Inflammatory macrophage treated with lipopolysaccharide for 4 hours (primary cell): ENCODE measurements around the gene GTF3C5.
"Not testable (repeated sequence)": the region's sequence is repeated elsewhere in the genome, so short reads cannot be mapped to it uniquely, and the experiment has no call there.

Source experiments
- DNase-seq: peaks from one replicate; pipeline ENCODE4 v3.0.0-alpha.2; 2020

GTF3C5 gene

DNA sequence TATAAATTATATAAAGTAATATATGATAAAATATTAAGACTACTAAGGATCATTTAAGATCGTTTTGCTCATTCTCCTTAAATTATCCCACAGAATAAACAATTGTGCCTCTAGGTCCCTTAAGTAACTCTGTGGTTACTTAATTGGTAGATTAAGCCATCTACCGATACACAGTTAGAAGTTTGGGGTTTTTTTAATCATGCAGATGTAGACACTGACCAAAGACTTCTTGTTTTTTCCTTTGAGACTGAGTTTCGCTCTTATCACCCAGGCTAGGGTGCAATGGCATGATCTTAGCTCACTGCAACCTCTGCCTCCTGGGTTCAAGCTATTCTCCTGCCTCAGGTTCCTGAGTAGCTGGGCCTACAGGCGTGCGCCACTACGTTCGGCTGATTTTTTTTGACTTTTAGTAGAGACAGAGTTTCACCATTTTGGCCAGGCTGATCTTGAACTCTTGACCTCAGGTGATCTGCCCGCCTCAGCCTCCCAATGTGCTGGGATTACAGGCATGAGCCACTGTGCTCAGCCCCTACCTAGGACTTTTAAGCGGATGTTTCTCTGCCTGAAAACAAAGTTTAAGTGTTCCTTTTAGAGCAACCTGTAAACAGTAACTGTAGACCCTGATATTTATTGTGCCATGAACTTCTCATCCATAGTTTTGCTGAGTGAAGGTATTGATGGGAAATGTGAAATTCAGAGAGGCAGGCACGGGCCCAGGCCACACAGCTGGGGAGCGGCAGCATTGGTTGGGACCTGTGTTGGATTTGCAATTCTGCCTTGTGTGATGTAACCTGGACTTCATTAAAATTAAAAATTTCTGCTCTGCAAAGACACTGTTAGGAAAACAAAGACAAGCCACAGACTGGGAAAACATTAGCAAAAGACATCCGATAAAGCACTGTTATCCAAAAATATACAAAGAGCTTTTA, 42.6 kb downstream of the GTF3C5 start:
- DNase-seq: peak; percentile 24

DNA sequence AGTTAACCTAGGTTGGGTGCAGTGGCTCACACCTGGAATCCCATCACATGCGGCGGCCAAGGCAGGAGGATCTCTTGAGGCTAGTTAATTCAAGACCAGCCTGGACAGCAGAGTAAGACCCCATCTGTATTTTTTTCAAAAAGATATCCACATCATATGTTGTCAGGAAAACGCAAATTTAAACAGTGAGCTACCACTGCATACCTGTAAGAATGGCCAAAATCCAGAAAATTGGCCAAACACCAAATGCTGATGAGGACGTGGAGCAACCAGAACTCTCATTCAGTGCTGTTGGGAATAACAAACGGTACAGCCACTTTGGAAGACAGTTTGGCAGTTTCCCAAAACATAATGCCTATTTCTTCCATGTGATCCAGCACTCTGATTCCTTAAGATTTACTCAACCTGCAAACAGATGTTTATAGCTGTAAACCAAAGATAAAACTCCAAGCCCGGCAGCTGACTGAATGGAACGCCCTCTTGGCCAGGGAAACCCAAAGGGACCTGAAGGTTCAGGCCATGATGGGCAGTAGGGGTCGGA, 43.4 kb downstream of the GTF3C5 start:
- no peak for DNase-seq

DNA sequence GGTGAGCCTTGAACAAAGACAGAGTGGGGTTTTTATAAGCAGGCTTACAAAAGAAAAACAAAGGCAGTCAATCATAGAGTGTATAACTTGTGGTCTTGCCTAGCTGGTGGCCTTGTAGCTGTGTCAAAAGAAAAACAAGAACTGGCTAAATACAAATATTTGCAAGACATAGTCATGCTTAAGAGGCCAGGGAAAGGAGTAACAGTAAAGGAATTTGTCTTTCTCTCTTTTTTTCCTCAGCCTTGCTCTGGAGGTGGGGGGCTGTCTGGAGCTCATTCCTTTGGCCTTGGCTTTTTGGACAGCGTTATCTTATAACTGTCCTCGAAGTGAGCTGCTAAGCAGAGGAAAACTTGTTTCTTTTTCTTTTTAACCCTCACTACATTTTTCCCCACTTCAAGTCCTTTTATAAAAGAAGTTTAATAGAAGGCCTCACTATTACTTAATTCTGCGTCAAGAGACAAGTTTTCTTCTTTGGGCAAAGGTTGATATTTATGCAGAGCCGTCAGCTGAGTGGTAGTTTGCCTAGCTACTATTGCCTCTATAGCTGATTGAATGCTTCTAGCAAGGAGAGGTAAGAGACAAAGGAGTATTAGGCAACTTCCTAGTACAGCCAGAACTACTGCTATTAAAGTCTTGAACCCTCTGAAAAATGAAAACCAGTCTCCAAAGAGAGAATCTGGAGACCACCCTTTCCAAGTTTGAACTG, 45.3 kb downstream of the GTF3C5 start:
- DNase-seq: no peak

DNA sequence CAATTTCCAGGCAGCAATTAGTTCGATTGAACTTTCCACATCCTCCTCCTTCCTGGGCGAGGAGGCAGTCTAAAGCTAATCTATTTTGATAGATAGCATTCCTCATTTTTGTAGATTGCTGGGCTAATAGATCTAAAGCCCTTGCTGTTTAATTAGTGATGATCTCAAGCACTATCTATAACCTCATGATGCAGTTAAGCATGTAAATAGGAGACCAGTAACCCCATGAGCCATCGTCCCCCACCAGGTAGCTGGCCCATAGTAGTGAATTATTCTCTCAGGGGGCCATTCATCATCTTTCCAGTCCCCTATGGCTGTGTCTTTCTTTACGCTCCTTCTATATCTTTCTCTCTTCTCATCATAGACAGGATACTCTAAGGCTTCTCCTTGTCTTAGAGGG, 45.9 kb downstream of the GTF3C5 start:
- no peak for DNase-seq

DNA sequence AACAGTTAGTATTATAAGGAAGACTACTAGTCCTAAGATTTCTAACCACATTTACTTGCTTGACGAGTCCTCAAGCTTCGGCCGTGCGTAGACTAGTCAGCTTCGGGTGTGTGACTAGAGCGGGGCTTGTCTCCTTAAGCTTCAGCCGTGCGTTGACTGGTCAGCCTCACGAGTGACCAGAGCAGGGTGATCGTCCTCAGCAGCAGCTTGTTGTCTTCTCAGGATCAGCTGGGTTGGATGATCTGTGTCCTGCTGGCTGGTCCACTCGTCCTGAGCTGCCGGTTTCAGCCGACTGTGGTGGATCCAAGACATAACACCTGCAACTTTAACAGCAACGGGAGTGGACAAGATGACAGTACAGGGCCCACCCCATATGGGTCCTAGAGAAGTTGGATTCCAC, 47.7 kb downstream of the GTF3C5 start:
- DNase-seq: no peak

DNA sequence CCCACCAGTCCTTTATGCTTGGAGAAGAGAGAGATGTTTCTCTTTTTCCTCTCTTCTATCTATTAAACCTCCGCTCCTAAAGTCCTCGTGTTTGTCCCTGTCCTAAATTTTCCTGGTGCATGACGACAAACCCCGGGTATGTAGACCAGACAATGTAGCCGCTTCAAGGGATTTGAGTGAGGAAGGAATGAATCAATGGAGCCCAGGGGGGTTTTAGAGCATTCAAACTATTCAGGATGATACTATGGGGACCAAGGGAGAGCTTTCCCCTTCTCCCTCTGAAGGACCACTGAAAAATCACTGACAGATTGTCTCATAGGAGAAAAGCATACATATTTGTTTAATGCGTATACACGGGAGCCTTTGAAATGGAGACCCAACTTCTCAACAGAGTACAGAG, 49.4 kb downstream of the GTF3C5 start:
- no peak for DNase-seq

DNA sequence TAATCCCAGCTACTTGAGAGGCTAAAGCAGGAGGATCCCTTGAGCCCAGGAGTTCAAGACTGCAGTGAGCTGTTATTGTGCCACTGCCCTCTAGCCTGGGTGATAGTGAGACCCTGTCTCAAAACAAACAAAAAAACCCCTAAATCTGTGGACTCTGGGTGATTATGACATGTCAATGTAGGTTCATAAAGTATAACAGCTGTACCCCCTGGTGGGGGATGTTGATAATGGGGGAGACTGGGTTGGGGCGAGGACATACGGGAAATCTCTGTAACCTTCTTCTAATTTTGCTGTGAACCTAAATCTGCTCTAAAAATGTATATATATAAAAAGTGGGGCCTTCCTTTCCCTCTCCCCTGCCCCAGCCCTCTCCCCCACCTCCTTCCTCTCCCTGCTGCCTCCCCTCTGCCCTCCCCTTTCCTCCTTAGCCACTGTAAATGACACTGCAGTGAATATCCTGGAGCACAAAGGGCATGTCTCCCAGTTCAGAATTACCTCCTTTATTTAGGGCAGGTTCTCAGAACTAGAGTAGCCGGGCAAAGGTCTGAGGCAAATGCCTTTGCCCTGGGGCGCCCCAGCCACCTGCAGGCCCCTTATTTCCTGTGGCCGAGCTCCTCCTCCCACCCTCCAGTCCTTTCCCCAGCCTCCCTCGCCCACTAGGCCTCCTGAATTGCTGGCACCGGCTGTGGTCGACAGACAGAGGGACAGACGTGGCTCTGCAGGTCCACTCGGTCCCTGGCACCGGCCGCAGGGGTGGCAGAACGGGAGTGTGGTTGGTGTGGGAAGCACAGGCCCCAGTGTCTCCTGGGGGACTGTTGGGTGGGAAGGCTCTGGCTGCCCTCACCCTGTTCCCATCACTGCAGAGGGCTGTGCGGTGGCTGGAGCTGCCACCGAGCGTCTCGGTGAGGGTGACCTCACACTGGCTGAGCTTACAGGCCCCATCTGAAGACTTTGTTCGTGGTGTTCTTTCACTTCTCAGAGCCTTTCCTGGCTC, 50.3 kb downstream of the GTF3C5 start:
- DNase-seq: not testable (repeated sequence)

DNA sequence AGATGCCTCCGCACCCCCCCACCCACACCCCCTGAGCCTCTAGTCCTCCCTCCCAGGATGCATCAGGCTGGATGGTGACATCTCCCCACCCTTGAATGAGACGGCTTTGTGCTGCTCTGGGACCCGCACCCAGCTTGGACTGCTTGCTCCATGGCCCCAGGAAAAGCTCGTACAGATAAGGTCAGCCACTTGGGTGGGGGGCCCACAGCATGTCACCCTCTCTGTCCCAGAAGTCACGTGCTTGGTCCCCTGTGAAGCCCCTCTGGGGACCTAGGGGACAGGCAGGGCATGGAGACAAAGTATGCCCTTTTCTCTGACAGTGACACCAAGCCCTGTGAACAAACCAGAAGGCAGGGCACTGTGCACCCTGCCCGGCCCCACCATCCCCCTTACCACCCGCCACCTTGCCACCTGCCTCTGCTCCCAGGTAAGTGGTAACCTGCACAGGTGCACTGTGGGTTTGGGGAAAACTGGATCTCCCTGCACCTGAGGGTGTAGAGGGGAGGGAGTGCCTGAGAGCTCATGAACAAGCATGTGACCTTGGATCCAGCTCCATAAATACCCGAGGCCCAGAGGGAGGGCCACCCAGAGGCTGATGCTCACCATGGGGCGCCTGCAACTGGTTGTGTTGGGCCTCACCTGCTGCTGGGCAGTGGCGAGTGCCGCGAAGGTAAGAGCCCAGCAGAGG, 51.3 kb downstream of the GTF3C5 start:
- DNase-seq: not testable (repeated sequence)

DNA sequence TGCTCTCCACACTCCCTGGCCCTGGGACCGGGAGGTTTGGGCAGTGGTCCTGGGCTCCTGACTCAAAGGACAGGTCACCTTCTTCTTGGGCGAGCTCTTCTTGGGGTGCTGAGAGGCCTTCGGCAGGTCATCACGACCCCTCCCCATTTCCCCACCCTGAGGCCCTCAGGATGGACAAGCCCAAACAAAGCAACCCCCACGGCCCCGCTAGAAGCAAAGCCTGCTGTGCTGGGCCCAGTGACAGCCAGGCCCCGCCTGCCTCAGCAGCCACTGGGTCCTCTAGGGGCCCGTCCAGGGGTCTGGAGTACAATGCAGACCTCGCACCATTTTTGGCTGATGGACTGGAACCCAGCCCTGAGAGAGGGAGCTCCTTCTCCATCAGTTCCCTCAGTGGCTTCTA, 52.9 kb downstream of the GTF3C5 start:
- not testable (repeated sequence) for DNase-seq

DNA sequence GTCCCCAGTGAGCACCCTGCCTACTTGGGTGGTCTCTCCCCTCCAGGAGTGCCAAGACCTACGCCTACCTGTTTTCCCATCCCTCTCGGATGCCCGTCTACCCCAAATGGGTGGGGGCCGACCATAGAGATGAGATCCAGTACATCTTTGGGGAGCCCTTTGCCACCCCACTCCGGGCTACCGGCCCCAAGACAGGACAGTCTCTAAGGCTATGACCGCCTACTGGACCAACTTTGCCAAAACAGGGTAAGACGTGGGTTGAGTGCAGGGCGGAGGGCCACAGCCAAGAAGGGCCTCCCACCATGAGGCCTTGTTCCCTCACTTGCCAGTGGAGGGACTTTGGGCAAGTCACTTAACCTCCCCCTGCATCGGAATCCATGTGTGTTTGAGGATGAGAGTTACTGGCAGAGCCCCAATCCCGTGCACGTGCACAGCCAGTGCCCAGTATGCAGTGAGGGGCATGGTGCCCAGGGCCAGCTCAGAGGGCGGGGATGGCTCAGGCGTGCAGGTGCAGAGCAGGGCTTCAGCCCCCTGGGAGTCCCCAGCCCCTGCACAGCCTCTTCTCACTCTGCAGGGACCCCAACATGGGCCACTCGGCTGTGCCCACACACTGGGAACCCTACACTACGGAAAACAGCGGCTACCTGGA, 55.5 kb downstream of the GTF3C5 start:
- not testable (repeated sequence) for DNase-seq

DNA sequence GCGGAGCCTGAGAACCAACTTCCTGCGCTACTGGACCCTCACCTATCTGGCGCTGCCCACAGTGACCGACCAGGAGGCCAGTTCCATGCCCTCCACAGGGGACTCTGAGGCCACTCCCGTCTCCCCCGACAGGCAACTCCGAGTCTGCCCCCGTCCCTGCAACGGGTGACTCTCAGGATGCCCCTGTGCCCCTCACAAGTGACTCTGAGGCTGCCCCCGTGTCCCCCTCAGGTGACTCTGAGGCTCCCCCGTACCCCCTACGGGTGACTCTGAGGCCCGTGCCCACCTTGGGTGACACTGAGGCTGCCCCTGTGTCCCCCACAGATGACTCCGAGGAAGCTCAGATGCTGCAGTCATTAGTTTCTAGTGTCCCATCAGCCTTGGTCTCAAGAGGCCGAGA, 56.1 kb downstream of the GTF3C5 start:
- DNase-seq: no peak

DNA sequence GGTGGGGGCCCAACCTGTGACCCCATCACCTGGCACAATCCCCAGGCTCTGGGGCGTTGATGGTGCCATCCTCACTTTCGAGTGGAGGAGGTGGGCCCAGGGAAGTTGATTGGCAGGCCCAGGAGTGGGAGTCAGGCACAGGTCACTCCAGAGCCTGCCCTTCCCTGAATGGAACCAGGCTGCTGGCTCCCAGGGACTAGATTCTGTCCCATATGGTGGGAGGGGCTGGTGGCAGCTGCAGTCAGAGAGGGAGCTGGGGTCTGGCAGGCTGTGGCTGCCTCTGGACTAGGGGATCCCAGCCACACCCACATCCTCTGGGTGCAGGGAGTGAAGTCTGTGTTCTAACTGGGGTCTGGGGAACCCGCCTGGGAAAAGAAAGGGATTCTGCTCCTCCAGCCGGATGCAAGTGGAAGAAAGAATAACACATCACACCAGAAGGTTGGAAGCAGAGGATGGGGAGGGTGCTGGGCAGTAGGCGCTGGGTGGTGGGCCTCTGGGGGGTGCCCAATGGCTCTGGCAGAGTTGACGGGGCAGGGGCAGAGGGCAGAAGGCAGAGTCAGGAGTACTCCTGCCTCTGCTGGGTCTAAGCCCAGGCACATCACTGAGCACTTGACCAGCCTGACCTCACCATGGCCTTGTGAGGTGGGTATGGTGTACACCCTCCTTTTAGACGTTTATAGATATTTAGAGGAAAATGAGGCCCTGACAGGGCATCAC, 56.8 kb downstream of the GTF3C5 start:
- no peak for DNase-seq

DNA sequence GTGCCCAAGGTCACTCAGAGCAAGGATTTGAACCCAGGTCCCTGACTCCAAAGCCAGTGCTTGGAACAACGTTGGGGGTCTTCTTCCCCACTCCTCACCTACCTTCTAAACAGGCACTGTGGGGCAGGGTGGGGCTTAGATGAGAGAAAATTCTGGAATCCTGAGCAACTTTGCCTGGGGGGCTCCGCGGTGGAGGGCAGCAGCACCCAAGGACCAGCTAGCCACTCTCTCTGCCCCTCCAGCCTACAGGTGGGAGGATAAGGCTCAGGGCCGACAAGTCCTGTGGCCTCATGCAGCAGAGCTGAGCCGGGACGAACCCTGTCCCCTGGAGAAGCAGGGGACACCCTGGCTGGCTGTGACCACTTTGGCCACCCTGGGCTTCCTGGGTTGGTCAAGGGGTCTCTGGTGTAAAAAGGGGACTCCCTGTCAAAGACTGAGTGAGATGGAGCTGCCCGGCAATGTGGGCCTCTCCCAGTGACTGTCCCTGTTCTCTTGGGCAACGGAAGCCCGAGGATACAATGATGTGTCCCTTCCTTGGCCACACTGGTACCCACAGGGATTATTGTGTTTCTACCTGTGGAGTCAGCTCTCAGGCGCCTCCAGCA, 57.5 kb downstream of the GTF3C5 start:
- no peak for DNase-seq

DNA sequence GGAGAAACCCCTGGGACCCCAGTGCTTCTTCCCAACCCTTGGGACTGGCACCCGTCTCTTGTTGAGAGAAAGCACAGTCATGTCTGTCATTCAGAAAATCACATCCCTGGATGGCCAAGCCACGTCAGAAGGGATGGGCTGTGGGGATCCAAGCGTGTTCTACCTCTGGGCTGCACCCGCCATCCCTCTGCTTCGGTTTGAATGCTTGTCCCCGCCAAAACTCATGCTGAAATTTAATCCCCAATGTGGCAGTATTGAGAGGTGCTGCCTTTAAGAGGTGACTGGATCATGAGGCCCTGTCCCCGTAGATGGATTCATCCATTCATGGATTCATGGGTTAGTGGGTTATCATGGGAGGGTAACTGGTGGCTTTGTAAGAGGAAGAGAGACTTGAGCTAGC, 58.0 kb downstream of the GTF3C5 start:
- DNase-seq: no peak

DNA sequence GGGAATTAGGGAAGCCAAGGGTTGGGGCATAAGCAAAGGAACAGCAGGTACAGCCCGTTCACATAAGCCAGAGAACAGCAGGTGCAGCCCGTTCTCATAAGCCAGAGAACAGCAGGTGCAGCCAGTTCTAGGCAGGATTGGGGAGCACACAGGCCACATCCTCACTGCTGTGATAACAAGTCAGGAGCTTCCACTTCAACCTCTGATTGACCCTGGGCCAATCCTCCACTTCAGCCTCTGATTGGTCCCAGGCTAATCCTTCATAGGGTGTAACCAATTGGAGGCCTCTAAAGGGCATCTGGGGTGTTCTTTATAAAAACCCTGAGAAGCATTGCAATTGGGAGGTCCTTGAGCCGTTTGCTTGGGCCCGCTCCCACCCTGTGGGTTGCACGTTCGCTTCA, 58.5 kb downstream of the GTF3C5 start:
- no peak for DNase-seq

DNA sequence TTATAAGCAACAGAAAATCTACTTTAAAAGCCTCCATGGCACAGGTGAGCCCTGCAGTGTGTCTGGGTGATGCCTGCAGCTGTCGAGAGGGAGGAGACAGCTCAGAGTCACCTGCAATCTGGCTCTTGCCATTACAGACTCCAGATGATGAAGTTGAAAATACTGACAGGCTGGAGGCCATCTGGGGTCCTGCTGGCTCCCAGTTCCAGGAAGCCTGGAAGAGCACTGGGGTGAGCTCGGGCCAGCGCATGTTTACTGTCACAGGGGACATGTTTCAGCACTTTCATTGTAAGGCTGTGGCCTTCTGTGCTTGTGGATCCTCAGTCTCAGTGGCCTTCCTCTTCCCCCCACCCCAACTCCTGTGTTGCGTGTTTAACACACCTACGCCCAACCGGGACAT, 59.4 kb downstream of the GTF3C5 start:
- DNase-seq: no peak

DNA sequence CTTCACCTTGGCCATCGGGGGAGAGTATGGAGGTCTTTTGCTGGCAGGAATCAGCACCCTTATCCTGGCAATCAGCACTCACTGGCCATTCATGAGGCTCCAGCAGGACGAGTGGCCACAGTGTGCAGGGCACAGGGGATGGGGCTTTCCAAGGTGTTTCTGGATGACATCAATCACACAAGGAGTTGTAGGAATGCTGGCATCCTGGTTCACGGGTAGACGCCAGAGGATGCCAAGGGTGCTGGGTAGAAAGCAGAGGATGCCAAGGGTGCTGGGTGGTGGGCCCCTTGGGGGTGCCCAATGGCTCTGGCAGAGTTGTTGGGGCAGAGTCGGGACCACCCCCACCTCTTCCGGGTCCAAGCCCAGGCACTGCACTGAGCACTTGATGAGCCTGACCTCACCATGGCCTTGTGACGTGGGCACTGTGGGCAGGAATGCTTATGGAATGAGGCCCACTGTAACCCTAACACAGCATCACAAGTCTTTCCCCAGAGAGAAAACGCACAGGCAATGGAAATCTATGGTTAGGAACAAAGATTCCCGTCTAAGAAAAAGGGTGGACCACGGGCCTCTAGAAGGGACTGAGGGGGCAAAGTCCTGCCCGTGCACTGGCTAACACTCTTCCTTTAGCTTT, 60.1 kb downstream of the GTF3C5 start:
- DNase-seq: no peak

DNA sequence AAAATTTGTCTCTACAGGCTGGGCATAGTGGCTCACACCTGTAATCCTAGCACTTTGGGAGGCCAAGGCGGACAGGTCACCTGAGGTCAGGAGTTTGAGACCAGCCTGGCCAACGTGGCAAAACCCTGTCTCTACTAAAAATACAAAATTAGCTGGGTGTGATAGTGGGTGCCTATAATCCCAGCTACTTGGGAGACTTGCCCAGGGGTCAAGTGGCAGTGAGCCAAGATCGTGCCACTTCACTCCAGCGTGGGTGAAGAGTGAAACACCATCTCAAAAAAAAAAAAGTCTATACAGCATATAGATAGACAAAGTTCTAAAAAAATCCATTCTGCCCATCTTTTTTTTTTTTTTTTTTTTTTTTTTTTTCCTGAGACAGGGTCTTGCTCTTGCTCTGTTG, 63.6 kb downstream of the GTF3C5 start:
- DNase-seq: not testable (repeated sequence)

DNA sequence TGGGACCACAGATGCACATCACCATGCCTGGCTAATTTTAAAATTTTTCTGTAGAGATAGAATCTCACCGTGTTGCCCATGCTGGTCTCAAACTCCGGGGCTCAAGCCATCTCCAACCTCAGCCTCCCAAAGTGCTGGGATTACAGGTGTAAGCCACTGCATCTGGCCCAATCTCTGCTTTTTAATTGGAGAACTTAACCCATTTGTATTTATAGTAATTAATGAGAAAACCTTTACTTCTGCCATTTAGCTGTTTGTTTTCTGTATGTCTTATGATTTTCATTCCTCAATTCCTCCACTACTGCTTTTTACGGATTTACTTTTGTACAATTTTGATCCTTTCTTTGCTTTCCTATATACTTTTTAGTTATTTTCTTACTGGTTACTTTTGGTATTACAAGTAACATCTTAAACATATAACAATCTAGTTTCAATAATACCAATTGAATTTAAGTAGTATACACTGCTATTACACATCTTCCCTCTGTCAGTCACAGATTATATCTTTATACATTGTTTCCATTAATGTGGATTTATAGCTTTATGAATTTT, 64.1 kb downstream of the GTF3C5 start:
- no peak for DNase-seq
